ENCODE results near the gene SLC9A9.

- TF ChIP-seq CTCF (IDR thresholded peaks at IDR 0.05) (no peak), POLR2A (IDR thresholded peaks at IDR 0.05) (no peak)
Measured at GRCh38 chr3:143531101-143531500, 317.2 kb downstream of the SLC9A9 start.
